Heart right ventricle (tissue), 16 donors: ENCODE measurements around the gene TFPT. TPM values are rescaled to one million over a fixed set of nuclear protein-coding genes. Genes with fewer than 3 reads are reported as not detected.

Experiments
- ATAC-seq, 8 donors: fragments of 200-7000 bp; cut with Tn5 transposase; one replicate each; pipeline ENCODE4 v1.9.1; 2020; ENCODE audit warnings: mild to moderate bottlenecking in 8 of 8, moderate library complexity in 8 of 8, moderate number of reproducible peaks in 1 of 8
- DNase-seq, 2 donors: peaks; one replicate each; pipeline ENCODE4 v3.0.0-alpha.2; 2020
- H3K27ac ChIP-seq, 10 donors: fragments of 200-600 bp; sonication (generic) in 2 of 10; one replicate each; pipeline versions ENCODE4 v1.5.0 to v1.8.0; 2020 to 2022; ENCODE audit warnings: mild to moderate bottlenecking in 3 of 10
- H3K27me3 ChIP-seq, 7 donors: fragments of 200-600 bp; one replicate each; pipeline ENCODE4 v1.8.0; 2021 to 2022; ENCODE audit warnings: mild to moderate bottlenecking in 2 of 7
- H3K36me3 ChIP-seq, 9 donors: fragments of 200-600 bp; sonication (generic) in 1 of 9; one replicate each; pipeline versions ENCODE4 v1.5.0 to v1.8.0; 2020 to 2022; ENCODE audit warnings: mild to moderate bottlenecking in 2 of 9
- H3K4me1 ChIP-seq, 9 donors: fragments of 200-600 bp; sonication (generic) in 1 of 9; one replicate each; pipeline versions ENCODE4 v1.5.0 to v1.8.0; 2020 to 2022; ENCODE audit warnings: mild to moderate bottlenecking in 4 of 9
- H3K4me3 ChIP-seq, 10 donors: fragments of 200-600 bp; sonication (generic) in 2 of 10; one replicate each; pipeline versions ENCODE4 v1.5.0 to v1.8.0; 2020 to 2022; ENCODE audit warnings: mild to moderate bottlenecking in 7 of 10, moderate library complexity in 2 of 10
- H3K9me3 ChIP-seq, 11 donors: fragments of 200-600 bp in 10 of 11; sonication (generic) in 2 of 11; one replicate each; pipeline versions ENCODE4 v1.5.0 to v1.8.0; 2013 to 2022; ENCODE audit warnings: mild to moderate bottlenecking in 2 of 11, control low read depth in 1 of 11, moderate library complexity in 1 of 11
- CTCF ChIP-seq, 9 donors: fragments of 200-600 bp; sonication (generic) in 2 of 9; IDR thresholded peaks; one replicate each; pipeline versions ENCODE4 v1.5.0 to v1.8.0; 2021 to 2022; ENCODE audit warnings: antibody characterized with exemption in 9 of 9, mild to moderate bottlenecking in 5 of 9, moderate library complexity in 1 of 9
- WGBS, 2 donors: extraction: QIAGEN DNeasy Blood & Tissue Kit; methylation state at CpG; one replicate each; pipeline ENCODE4 v1.1.7; 2013; ENCODE audit warnings: inconsistent platforms in 1 of 2; 5-methylcytosine and 5-hydroxymethylcytosine counted together
- intact Hi-C, 10 donors: fragments of 100-400 bp; cut with DNase I; formaldehyde crosslinking; loops; one replicate each; pipeline versions ENCODE4 v1.11.1 to v1.14.2; 2022
- polyA plus RNA-seq, 2 donors: library from polyadenylated mRNA; stranded (reverse); fragments of 200-250 nt; gene quantifications; one replicate each; pipeline ENCODE4 v1.2.3, GENCODE V29; 2013
- total RNA-seq, 10 donors: library from RNA; stranded (reverse); fragmentation: NEBNext Ultra II Directional in 3 of 10; extraction: Animal tissue kit (Norgen Biotek cat#: 25700) in 3 of 10; gene quantifications; one replicate each; pipeline versions ENCODE4 v1.2.1 to v1.2.4, GENCODE V29; 2021 to 2023
- donor health status: Arrhythmogenic right ventricular cardiomyopathy.
- donor health status: ischemic (EF 13 %, LVEDD 7.1; RV severe dilation, severe dysfunction).
- donor health status: healthy with polysubstance abuse.
- donor health status: DM: no; HTN: yes; CAD: no.
- donor health status: DM: no; HTN: no; CAD: no.
- donor health status: ischemic (EF 25% LVEDD 6.9; RV normal size, moderate dysfunction).
- donor health status: ischemic (EF 25% LVEDD 5.7; RV mildly dilated, moderate dysfunction).
- donor health status: healthy.
- donor health status: DM: yes; HTN: yes; CAD: no.
- donor health status: Ischemic cardiomyopathy.
- donor health status: ischemic (EF 35%, LVEDD 5.7; RV mildly dilated, moderate dysfunction).
- donor health status: nonischemic (EF 11% LVEDD 7.7; RV severe dilation, severe dysfunction).
- donor health status: DM: yes; HTN: yes; CAD: no.
- donor health status: PGD.
- donor health status: ischemic (EF 29% LVEDD 5.4; RV normal size, mild dysfunction).
- donor health status: nonischemic (EF 23%, LVEDD 6.1; RV moderate dilation, normal function).

The TFPT gene
- total and polyA plus RNA-seq, 12 donors = 11.0 to 33.8 (median 13.2) TPM

GRCh38 chr19:54127688-54128440 is 12.4 kb upstream of the TFPT start:
- TF ChIP-seq CTCF (IDR thresholded peaks at IDR 0.05) = no peak
- no peaks in the 10 kb centered on the region for H3K9me3 ChIP-seq
- DNase-seq (no peak), ATAC-seq (no peak)
- H3K36me3 ChIP-seq = peaks cover 4 to 95% (median 67%) of the 10 kb centered on the region in 9 donors
- no peak overlapping the region for H3K4me3 ChIP-seq
- no peaks in the 10 kb centered on the region for H3K27me3 ChIP-seq
- no peak overlapping the region for H3K27ac ChIP-seq
- H3K4me1 ChIP-seq = no peaks in the 10 kb centered on the region
- intact Hi-C loops = no loop called here
- 93 to 94% methylated on average over 39 to 44 of the region's 44 CpGs for WGBS, 2 donors

DNA sequence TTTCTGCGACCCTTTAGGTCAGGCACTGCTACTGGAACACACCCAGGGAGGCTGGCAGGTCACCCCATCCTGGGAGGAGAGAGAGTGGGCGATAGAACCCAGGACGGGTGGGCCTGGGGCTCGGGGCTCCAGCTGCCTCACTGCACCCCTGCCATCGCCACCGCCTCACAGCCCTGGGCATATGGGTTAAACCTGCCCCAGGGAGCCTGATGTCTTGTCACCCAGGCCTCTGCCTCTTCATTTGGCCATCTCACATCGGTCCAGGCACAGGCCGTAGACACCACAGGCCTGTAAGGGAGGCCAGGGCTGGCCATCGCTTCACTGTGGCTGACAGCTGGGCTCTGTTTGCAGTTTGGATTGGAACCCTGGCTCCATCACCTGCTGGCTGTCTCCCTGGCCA is 10.3 kb upstream of the TFPT start:
- DNase-seq (no peak), ATAC-seq (no peak)
- intact Hi-C loops = no loop called here
- no peak overlapping the region for H3K27ac ChIP-seq
- no peak overlapping the region for H3K4me3 ChIP-seq
- H3K4me1 ChIP-seq = no peaks in the 10 kb centered on the region
- WGBS, 2 donors = 88 to 92% methylated on average over 9 of the region's 9 CpGs
- H3K36me3 ChIP-seq = peaks cover 7 to 95% (median 81%) of the 10 kb centered on the region in 9 donors
- no peaks in the 10 kb centered on the region for H3K27me3 ChIP-seq
- H3K9me3 ChIP-seq = no peaks in the 10 kb centered on the region
- TF ChIP-seq CTCF (IDR thresholded peaks at IDR 0.05) = no peak

DNA sequence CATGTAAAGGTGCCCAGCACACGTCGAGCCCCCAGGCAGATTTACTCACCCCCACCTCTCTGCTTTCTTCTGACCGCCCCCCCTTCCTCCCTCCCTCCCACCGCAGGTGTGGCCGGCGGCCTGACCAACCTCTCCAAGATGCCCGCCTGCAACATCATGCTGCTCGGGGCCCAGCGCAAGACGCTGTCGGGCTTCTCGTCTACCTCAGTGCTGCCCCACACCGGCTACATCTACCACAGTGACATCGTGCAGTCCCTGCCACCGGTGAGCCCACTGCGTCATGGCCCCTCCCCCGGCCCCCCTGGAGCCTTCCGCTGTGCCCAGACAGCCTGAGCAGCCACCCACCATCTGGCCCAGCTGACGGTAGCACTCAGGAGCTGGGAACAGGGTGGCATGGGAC is 8.9 kb upstream of the TFPT start:
- H3K27ac ChIP-seq = no peak overlapping the region
- no peaks in the 10 kb centered on the region for H3K27me3 ChIP-seq
- H3K4me1 ChIP-seq = no peaks in the 10 kb centered on the region
- no peak for DNase-seq
- H3K9me3 ChIP-seq = no peaks in the 10 kb centered on the region
- no peak for TF ChIP-seq CTCF (IDR thresholded peaks at IDR 0.05)
- 92 to 94% methylated on average over 19 of the region's 19 CpGs for WGBS, 2 donors
- H3K4me3 ChIP-seq = no peak overlapping the region
- no peak for ATAC-seq
- H3K36me3 ChIP-seq = peaks cover 7 to 100% (median 89%) of the 10 kb centered on the region in 9 donors
- intact Hi-C loops = no loop called here

- 95 to 97% methylated on average over 15 to 17 of the region's 17 CpGs for WGBS, 2 donors
- no peak for TF ChIP-seq CTCF (IDR thresholded peaks at IDR 0.05)
- no peaks in the 10 kb centered on the region for H3K9me3 ChIP-seq
- DNase-seq = no peak
- H3K4me1 ChIP-seq = no peaks in the 10 kb centered on the region
- peaks cover 4 to 100% (median 87%) of the 10 kb centered on the region in 9 donors for H3K36me3 ChIP-seq
- H3K27me3 ChIP-seq = no peaks in the 10 kb centered on the region
- intact Hi-C loops = no loop called here
- H3K4me3 ChIP-seq = no peak overlapping the region
- ATAC-seq = no peak
- H3K27ac ChIP-seq = no peak overlapping the region
These were observed 8.2 kb upstream of the TFPT start for GRCh38 chr19:54123682-54124081.
